Measurements from ENCODE around the gene CCDC9B.

The CCDC9B gene

DNA sequence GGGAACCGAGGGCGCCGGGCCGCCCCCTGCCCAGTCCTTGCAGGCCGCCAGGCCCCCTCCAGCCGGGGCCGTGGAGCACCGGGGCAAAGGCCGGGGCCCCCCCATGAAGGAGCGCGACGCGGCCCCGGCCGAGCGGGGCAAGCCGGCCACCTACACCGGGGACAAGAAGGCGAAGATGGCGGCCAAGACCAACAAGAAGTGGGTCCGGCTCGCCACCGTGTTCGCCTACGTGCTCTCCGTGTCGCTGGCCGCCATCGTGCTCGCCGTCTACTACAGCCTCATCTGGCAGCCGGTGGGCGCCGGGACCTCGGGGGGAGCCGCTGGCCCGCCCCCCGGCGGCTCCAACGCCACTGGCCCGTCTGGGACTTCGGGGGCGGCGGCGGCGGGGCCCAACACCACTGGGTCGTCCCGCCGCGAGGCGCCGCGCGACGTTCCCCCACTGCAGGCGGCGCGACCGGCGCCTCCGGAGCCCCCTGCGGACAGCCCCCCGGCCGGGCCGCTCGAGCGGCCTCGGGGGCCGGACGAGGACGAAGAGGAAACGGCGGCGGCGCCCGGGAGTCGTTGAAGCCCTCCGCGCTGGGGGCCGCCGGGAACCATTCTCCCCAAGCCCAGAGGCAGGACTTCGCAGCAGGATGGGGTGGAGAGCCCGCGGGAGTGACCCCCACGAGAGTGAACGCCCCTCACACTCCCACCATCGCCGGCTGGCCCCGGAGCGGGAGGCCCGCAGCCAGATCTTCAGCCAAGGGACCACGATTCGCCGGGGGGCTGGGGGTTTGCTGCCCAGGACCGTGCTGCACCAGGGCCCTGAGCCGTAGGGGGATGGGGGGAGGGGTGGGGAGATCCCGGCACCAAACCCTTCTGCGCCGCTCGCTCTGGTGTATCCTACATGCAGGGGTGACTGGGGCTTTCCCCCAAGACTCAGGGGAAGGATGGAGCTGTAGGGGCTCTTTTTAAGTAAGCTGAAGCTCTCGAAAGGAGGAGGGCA, 16.5 kb downstream of the CCDC9B start (continued):
- no peak for TF ChIP-seq TCF4 (CRISPR knock-in tag; IDR thresholded peaks at IDR 0.05; ENCODE audit: borderline replicate concordance)

DNA sequence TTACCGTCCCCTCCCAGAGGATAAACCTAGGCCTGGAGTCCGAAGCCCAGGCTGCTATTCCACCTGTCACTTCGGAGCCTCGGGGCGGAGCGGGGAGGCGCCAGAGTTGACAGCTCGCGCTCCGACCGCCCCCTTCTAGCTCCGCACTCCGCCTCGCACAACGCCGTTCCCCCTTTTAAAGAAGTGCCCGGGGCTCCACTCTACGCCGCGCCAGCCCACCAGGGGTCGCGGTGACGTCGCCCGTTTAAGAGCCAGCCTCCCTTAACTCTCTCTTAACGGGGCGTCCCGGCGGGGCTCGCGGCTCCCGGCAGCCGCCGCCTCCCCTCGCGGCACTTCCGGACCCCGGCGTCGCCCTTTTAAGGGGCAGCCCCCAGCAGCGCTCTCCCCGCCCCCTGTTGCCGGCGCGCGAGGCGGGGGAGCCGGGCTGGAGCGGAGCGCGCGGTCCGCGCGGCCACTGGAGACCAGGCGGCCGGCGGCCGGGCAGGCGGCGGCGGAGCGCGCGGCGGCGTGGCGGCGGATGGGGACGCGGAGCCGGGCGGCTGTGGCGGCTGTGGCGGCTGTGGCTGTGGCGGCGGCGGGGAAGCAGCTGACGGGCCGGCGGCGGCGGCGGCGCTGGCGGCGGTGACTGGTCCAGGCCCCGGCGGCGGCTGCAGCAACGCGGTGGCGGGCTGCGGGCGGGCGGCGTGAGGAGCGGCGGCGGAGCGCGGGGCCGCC, 17.3 kb downstream of the CCDC9B start, which contains the start of gene INAFM2:
Gene INAFM2, plus strand, starts transcription at position 454 of the 714 bp plus-strand sequence. CDS start 364 bp downstream, outside the sequence.
- TF ChIP-seq CSDC2 (CRISPR knock-in tag; IDR thresholded peaks at IDR 0.05) (no peak), ZNF8 (CRISPR knock-in tag; IDR thresholded peaks at IDR 0.05) (no peak), TOX (CRISPR knock-in tag; IDR thresholded peaks at IDR 0.05; ENCODE audit: borderline replicate concordance) (no peak), SNAI2 (CRISPR knock-in tag; IDR thresholded peaks at IDR 0.05) (no peak)
- TF ChIP-seq, protein P1, sequence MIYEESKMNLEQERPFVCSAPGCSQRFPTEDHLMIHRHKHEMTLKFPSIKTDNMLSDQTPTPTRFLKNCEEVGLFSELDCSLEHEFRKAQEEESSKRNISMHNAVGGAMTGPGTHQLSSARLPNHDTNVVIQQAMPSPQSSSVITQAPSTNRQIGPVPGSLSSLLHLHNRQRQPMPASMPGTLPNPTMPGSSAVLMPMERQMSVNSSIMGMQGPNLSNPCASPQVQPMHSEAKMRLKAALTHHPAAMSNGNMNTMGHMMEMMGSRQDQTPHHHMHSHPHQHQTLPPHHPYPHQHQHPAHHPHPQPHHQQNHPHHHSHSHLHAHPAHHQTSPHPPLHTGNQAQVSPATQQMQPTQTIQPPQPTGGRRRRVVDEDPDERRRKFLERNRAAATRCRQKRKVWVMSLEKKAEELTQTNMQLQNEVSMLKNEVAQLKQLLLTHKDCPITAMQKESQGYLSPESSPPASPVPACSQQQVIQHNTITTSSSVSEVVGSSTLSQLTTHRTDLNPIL (CRISPR knock-in tag; IDR thresholded peaks at IDR 0.05; ENCODE audit: low read depth): no peak
- TF ChIP-seq, protein P2, sequence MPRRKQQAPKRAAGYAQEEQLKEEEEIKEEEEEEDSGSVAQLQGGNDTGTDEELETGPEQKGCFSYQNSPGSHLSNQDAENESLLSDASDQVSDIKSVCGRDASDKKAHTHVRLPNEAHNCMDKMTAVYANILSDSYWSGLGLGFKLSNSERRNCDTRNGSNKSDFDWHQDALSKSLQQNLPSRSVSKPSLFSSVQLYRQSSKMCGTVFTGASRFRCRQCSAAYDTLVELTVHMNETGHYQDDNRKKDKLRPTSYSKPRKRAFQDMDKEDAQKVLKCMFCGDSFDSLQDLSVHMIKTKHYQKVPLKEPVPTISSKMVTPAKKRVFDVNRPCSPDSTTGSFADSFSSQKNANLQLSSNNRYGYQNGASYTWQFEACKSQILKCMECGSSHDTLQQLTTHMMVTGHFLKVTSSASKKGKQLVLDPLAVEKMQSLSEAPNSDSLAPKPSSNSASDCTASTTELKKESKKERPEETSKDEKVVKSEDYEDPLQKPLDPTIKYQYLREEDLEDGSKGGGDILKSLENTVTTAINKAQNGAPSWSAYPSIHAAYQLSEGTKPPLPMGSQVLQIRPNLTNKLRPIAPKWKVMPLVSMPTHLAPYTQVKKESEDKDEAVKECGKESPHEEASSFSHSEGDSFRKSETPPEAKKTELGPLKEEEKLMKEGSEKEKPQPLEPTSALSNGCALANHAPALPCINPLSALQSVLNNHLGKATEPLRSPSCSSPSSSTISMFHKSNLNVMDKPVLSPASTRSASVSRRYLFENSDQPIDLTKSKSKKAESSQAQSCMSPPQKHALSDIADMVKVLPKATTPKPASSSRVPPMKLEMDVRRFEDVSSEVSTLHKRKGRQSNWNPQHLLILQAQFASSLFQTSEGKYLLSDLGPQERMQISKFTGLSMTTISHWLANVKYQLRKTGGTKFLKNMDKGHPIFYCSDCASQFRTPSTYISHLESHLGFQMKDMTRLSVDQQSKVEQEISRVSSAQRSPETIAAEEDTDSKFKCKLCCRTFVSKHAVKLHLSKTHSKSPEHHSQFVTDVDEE (CRISPR knock-in tag; IDR thresholded peaks at IDR 0.05): no peak
- TF ChIP-seq, protein P3, sequence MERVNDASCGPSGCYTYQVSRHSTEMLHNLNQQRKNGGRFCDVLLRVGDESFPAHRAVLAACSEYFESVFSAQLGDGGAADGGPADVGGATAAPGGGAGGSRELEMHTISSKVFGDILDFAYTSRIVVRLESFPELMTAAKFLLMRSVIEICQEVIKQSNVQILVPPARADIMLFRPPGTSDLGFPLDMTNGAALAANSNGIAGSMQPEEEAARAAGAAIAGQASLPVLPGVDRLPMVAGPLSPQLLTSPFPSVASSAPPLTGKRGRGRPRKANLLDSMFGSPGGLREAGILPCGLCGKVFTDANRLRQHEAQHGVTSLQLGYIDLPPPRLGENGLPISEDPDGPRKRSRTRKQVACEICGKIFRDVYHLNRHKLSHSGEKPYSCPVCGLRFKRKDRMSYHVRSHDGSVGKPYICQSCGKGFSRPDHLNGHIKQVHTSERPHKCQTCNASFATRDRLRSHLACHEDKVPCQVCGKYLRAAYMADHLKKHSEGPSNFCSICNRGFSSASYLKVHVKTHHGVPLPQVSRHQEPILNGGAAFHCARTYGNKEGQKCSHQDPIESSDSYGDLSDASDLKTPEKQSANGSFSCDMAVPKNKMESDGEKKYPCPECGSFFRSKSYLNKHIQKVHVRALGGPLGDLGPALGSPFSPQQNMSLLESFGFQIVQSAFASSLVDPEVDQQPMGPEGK (CRISPR knock-in tag; IDR thresholded peaks at IDR 0.05; ENCODE audit: borderline replicate concordance): no peak

DNA sequence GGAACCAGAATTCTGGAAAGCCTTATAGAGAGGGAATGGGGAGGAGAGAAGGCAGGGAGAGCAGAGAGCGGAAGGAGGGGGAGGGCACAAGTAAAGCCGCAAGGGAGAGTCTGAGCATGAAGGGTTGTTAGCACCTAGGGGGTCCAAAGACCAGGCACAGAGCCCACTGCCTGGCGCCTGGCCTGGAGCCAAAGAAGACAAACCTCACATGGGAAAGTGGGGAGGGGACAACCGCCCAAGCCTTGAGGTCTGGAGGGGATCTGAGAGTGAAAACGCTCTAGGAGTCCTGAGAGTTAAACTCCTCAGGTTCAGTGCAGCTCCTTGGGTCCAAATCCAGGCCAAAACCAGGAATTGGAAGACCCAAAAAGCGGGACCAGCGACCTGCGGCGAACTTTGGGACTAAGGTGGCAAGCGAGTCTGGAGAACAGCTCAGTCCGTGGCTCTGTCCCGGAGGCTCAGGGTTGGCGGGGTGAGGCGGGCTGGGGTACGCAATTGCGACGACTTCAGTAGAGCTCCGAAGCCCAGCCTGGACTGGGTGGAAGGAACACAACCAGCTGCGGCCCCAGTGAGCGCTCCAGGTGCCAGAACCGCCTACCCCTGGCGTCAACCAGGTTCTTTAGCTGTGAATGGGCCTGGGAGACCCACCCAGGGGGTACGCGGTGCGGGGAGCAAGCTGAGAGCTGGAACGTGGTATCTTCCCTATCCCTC, 18.1 kb downstream of the CCDC9B start:
- no peak for ATAC-seq
- TF ChIP-seq OSR1 (CRISPR knock-in tag; IDR thresholded peaks at IDR 0.05): no peak
- no peak for TF ChIP-seq ISL1 (CRISPR knock-in tag; IDR thresholded peaks at IDR 0.05)
- TF ChIP-seq BACH2 (CRISPR knock-in tag; IDR thresholded peaks at IDR 0.05; ENCODE audit: borderline replicate concordance): no peak
- no peak for TF ChIP-seq CSDC2 (CRISPR knock-in tag; IDR thresholded peaks at IDR 0.05)
- no peak for TF ChIP-seq ZNF70 (CRISPR knock-in tag; IDR thresholded peaks at IDR 0.05)
- TF ChIP-seq, protein P3 (CRISPR knock-in tag; IDR thresholded peaks at IDR 0.05; ENCODE audit: borderline replicate concordance): no peak
- TF ChIP-seq, protein P4, sequence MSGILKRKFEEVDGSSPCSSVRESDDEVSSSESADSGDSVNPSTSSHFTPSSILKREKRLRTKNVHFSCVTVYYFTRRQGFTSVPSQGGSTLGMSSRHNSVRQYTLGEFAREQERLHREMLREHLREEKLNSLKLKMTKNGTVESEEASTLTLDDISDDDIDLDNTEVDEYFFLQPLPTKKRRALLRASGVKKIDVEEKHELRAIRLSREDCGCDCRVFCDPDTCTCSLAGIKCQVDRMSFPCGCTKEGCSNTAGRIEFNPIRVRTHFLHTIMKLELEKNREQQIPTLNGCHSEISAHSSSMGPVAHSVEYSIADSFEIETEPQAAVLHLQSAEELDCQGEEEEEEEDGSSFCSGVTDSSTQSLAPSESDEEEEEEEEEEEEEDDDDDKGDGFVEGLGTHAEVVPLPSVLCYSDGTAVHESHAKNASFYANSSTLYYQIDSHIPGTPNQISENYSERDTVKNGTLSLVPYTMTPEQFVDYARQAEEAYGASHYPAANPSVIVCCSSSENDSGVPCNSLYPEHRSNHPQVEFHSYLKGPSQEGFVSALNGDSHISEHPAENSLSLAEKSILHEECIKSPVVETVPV (CRISPR knock-in tag; IDR thresholded peaks at IDR 0.05): no peak
- TF ChIP-seq, protein P5, sequence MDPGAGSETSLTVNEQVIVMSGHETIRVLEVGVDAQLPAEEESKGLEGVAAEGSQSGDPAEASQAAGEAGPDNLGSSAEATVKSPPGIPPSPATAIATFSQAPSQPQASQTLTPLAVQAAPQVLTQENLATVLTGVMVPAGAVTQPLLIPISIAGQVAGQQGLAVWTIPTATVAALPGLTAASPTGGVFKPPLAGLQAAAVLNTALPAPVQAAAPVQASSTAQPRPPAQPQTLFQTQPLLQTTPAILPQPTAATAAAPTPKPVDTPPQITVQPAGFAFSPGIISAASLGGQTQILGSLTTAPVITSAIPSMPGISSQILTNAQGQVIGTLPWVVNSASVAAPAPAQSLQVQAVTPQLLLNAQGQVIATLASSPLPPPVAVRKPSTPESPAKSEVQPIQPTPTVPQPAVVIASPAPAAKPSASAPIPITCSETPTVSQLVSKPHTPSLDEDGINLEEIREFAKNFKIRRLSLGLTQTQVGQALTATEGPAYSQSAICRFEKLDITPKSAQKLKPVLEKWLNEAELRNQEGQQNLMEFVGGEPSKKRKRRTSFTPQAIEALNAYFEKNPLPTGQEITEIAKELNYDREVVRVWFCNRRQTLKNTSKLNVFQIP (CRISPR knock-in tag; IDR thresholded peaks at IDR 0.05; ENCODE audit: borderline replicate concordance, low read depth): no peak
- TF ChIP-seq, protein P2 (CRISPR knock-in tag; IDR thresholded peaks at IDR 0.05): no peak
- no peak for TF ChIP-seq RARB (CRISPR knock-in tag; IDR thresholded peaks at IDR 0.05)
- no peak for TF ChIP-seq TOX (CRISPR knock-in tag; IDR thresholded peaks at IDR 0.05; ENCODE audit: borderline replicate concordance)
- no peak for TF ChIP-seq ARNTL (CRISPR knock-in tag; IDR thresholded peaks at IDR 0.05; ENCODE audit: borderline replicate concordance, low read depth)

More for the DNA sequence above, 17.3 kb downstream of the CCDC9B start, which contains the start of gene INAFM2:
- ATAC-seq: peak; percentile 90

Data from SK-N-SH treated with all-trans-retinoic acid at 6 μM for 48 hours (cell line).